Neutrophil (primary cell): ENCODE results near the gene SPG11.
"Not testable (repeated sequence)": the region's sequence is repeated elsewhere in the genome, so short reads cannot be mapped to it uniquely, and the experiment has no call there.

Experiments used
- H3K27ac ChIP-seq: fragments of 200-600 bp; sonication (generic); 2 replicates; pipeline ENCODE4 v1.5.1; 2016; ENCODE audit warnings: mild to moderate bottlenecking, moderate library complexity
- H3K27me3 ChIP-seq: fragments of 200-600 bp; sonication (generic); 2 replicates; pipeline ENCODE4 v1.6.0; 2016; ENCODE audit warnings: mild to moderate bottlenecking
- H3K36me3 ChIP-seq: fragments of 200-600 bp; sonication (generic); 2 replicates; pipeline ENCODE4 v1.5.1; 2017
- H3K4me1 ChIP-seq, 2 experiments: fragments of 200-600 bp in 1 of 2; sonication (generic) in 1 of 2; 1 replicate in 1 of 2; 2 replicates in 1 of 2; pipeline versions ENCODE4 v1.5.1 to v1.6.1; 2013 to 2016; ENCODE audit warnings: low read depth in 1 of 2, low read length in 1 of 2, mild to moderate bottlenecking in 1 of 2, moderate library complexity in 1 of 2; ENCODE audit not compliant: control insufficient read depth in 1 of 2, insufficient read depth in 1 of 2
- H3K4me3 ChIP-seq, 2 experiments: fragments of 200-600 bp in 1 of 2; sonication (generic) in 1 of 2; 1 replicate in 1 of 2; 2 replicates in 1 of 2; pipeline ENCODE4 v1.5.1; 2013 to 2016; ENCODE audit warnings: low read depth in 1 of 2, low read length in 1 of 2, mild to moderate bottlenecking in 1 of 2, moderate library complexity in 1 of 2
- H3K9me3 ChIP-seq: fragments of 200-600 bp; sonication (generic); 2 replicates; pipeline ENCODE4 v1.5.1; 2016
- TF ChIP-seq, protein P1 (sequence below): fragments of 200-600 bp; sonication (generic); IDR thresholded peaks from 2 replicates; pipeline ENCODE4 v1.5.1; 2016; ENCODE audit warnings: antibody characterized with exemption

Gene SPG11

DNA sequence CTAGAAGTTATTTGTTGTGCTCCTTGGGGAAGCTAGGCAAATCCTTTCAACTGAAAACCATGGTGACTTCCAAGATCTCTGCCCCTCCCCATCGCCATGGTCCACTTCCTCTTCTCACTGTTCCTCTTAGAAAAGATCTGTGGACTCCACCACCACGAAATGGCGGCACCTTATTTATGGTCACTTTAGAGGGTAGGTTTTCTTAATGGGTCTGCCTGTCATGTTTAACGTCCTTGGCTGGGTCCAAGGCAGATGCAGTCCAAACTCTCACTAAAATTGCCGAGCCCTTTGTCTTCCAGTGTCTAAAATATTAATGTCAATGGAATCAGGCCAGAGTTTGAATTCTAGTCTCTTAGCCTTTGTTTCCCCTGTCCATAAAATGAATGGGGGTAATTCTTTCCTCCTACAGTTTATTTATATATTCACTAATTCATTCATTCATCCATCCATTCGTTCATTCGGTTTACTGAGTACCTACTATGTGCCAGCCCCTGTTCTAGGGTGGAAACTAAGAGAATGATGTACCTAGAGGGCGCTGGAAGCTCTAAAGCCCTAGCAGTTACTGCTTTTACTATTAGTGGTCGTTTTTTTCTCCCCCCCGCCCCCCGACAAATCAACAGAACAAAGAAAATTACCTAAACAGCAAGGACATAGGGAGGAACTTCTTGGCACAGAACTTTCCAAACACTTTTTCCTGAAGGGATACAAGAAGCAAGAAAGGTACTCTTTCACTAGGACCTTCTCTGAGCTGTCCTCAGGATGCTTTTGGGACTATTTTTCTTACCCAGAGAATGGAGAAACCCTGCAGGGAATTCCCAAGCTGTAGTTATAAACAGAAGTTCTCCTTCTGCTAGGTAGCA, 47.0 kb upstream of the SPG11 start:
- peaks cover 34 to 35% of the 10 kb centered on the region in 2 experiments for H3K4me1 ChIP-seq
- peak overlapping the region; percentile 96 for H3K27ac ChIP-seq
- H3K9me3 ChIP-seq = no peaks in the 10 kb centered on the region
- peak overlapping the region; percentile 100 for H3K4me3 ChIP-seq
- TF ChIP-seq, protein P1, sequence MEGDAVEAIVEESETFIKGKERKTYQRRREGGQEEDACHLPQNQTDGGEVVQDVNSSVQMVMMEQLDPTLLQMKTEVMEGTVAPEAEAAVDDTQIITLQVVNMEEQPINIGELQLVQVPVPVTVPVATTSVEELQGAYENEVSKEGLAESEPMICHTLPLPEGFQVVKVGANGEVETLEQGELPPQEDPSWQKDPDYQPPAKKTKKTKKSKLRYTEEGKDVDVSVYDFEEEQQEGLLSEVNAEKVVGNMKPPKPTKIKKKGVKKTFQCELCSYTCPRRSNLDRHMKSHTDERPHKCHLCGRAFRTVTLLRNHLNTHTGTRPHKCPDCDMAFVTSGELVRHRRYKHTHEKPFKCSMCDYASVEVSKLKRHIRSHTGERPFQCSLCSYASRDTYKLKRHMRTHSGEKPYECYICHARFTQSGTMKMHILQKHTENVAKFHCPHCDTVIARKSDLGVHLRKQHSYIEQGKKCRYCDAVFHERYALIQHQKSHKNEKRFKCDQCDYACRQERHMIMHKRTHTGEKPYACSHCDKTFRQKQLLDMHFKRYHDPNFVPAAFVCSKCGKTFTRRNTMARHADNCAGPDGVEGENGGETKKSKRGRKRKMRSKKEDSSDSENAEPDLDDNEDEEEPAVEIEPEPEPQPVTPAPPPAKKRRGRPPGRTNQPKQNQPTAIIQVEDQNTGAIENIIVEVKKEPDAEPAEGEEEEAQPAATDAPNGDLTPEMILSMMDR = no peak
- H3K36me3 ChIP-seq = peaks cover 41% of the 10 kb centered on the region
- H3K27me3 ChIP-seq = no peaks in the 10 kb centered on the region

DNA sequence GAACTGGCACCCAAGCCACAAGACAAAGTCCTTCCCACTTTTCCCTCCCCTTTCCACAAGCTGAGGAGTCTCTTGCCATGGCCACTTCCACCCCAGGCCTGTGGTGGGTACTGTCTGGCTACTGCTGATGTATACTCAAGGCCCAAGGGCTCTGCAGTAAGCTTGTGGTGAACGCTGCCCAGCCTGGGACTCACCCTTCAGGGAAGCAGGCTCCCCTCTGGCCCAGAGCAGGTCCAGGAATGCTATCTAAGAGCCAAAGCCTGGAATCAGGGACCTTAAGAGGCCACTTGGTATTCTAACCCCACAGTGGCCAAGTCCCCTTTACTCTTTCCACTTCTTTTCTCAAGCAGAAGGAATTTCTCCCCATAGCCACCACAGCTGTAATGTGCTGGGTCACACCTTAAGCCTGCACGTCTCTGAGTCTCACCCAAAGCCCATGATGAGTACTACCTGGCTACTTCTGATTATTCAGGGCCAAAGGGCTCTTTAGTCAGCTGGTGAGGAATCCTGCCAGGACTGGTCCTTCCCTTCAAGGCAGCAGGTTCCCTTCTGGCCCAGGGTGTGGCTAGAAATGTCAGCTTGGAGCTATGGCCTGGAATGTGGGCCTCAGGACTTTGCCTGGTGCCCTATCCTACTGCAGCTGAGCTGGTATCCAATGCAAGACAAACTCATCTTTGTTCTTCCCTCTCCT, 43.6 kb upstream of the SPG11 start:
- Histone ChIP-seq H3K27me3 (no peaks in the 10 kb centered on the region), H3K4me1 (peaks cover 7 to 12% of the 10 kb centered on the region in 2 experiments), H3K9me3 (no peaks in the 10 kb centered on the region), H3K36me3 (peaks cover 9% of the 10 kb centered on the region), H3K4me3 (no peak overlapping the region), H3K27ac (no peak overlapping the region)
- TF ChIP-seq, protein P1 = no peak

DNA sequence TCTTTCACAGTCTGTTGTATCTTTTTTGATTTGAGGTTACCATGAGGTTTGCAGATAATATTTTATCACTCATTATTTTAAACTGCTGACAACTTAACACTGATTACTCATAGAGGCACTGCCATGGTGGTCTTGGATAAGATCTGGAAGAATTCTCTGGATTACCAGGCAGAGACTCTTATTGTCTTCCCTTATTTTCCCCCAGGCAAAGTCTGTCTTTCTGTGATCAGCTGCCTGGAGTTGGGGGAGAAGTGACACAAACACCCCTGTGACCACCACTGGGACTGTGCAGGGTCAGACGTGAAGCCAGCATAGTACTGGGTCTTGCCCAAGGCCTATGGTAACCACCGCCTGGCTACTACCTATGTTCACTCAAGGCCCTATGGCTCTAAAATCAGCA, 42.9 kb upstream of the SPG11 start:
- Histone ChIP-seq H3K27me3 (no peaks in the 10 kb centered on the region), H3K27ac (no peak overlapping the region), H3K4me3 (no peak overlapping the region), H3K36me3 (peaks cover 9% of the 10 kb centered on the region), H3K4me1 (peaks cover 7 to 12% of the 10 kb centered on the region in 2 experiments), H3K9me3 (no peaks in the 10 kb centered on the region)
- TF ChIP-seq, protein P1 = no peak

DNA sequence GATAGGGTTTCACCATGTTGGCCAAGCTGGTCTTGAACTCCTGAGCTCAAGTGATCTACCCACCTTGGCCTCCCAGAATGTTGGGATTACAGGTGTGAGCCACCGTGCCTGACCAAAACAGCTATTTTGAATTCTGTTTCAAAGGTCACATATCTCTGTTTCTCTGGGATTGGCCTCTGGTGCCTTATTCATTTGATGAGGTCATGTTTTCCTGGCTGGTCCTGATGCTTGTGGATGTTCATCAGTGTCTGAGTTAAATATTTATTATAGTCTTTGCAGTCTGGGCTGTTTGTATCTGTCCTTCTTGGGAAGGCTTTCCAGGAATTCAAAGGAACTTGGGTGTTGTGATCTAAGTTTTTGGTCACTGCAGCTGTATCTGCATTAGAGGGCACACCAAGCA, 42.5 kb upstream of the SPG11 start:
- H3K4me3 ChIP-seq = no peak overlapping the region
- H3K27me3 ChIP-seq = no peaks in the 10 kb centered on the region
- TF ChIP-seq, protein P1 = no peak
- no peaks in the 10 kb centered on the region for H3K9me3 ChIP-seq
- no peak overlapping the region for H3K27ac ChIP-seq
- H3K4me1 ChIP-seq = peaks cover 7 to 12% of the 10 kb centered on the region in 2 experiments
- peaks cover 9% of the 10 kb centered on the region for H3K36me3 ChIP-seq

DNA sequence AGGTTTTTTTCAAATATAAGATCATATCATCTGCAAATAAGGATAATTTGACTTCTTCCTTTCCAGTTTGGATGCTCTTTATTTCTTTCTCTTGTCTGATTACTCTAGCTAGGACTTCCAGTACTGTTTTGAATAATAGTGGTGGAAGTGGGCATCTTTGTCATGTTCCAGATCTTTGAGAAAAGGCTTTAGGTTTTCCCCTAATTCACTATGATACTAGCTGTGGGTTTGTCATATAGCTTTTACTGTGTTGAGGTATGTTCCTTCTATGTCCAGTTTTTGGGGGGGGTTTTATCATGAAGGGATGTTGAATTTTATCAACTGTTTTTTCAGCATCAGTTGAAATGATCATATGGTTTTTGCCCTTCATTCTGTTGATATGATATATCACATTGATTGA, 37.2 kb upstream of the SPG11 start:
- H3K9me3 ChIP-seq, H3K27me3 ChIP-seq, H3K36me3 ChIP-seq, H3K4me3 ChIP-seq, H3K27ac ChIP-seq, H3K4me1 ChIP-seq: not testable (repeated sequence)

DNA sequence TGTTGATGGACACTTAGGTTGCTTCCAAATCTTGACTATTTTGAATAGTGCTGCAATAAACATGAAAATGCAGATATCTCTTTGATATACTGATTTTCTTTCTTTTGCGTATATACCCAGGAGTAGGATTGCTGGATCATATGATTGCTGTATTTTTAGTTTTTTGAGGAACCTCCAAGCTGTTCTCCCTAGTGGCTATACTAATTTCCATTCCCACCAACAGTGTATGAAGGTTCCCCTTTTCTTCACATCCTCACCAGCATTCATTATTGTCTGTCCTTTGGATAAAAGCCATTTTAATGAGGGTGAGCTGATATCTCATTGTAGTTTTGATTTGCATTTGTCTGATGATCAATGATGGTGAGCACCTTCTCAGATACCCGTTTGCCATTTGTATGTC, 35.2 kb upstream of the SPG11 start:
- no peaks in the 10 kb centered on the region for H3K4me1 ChIP-seq
- TF ChIP-seq, protein P1 = no peak
- no peaks in the 10 kb centered on the region for H3K36me3 ChIP-seq
- H3K9me3 ChIP-seq = no peaks in the 10 kb centered on the region
- H3K27ac ChIP-seq = no peak overlapping the region
- H3K27me3 ChIP-seq = no peaks in the 10 kb centered on the region
- no peak overlapping the region for H3K4me3 ChIP-seq
